Heart left ventricle (tissue), 13 donors: ENCODE measurements around the gene COPE.

Experiments used
- CTCF ChIP-seq, 12 donors: fragments of 200-600 bp; sonication (generic) in 4 of 12; IDR thresholded peaks; one replicate each; pipeline versions ENCODE4 v1.5.0 to v1.8.0; 2018 to 2022; ENCODE audit warnings: antibody characterized with exemption in 12 of 12, mild to moderate bottlenecking in 5 of 12
- POLR2A ChIP-seq, 2 donors: fragments of 450-650 bp; IDR thresholded peaks; one replicate each; pipeline ENCODE4 v1.6.1; 2017; ENCODE audit warnings: antibody characterized with exemption in 2 of 2, mild to moderate bottlenecking in 2 of 2, moderate library complexity in 2 of 2
- donor health status: ischemic (EF 13 %, LVEDD 7.1; RV severe dilation, severe dysfunction).
- donor health status: DM: no; HTN: yes; CAD: no.
- donor health status: DM: no; HTN: no; CAD: no.
- donor health status: ischemic (EF 25% LVEDD 6.9; RV normal size, moderate dysfunction).
- donor health status: ischemic (EF 25% LVEDD 5.7; RV mildly dilated, moderate dysfunction).
- donor health status: ischemic (EF 35%, LVEDD 5.7; RV mildly dilated, moderate dysfunction).
- donor health status: nonischemic (EF 11% LVEDD 7.7; RV severe dilation, severe dysfunction).
- donor health status: DM: yes; HTN: yes; CAD: no.
- donor health status: PGD.
- donor health status: ischemic (EF 29% LVEDD 5.4; RV normal size, mild dysfunction).
- donor health status: nonischemic (EF 23%, LVEDD 6.1; RV moderate dilation, normal function).

DNA sequence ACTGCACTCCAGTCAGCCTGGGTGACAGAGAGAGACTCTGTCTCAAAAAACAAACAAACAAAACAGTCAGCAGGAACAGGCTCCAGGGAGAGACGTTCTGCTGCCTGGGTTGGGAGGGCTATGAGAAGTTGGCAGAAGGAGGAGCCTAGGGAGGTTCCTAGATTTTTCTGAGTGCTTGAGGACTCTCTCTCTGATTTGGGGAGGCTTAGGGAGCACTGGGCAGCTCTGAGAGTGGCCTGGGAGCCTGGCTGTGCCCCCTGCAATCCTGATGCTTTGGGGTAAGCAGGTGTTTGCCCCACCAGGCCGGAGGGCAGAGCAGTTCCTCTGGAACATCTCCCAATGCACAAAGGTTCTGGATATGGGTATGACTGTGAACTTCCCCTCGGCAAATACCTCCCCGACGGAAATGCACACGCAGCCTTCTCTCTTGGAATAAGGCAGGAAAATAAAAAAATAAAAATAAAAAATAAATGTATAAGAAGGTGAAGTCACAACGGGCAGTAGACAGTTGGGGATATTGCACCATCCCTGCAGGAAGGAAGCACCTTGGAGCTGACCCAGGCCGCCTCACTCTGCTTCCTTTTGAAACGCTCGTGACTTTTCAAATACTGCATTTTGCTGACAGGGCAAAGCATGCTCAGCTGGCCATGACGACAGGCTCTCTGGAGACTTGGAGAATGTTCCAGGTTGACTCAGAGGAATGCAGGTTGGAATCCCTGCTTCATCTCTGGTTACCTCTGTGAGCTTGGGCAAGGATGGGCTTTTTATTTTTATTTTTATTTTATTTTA lies 48.4 kb upstream of the COPE start:
- TF ChIP-seq CTCF (IDR thresholded peaks at IDR 0.05): no peak
- no peak for TF ChIP-seq POLR2A (IDR thresholded peaks at IDR 0.05)
